Body of pancreas (tissue), 4 donors: Measurements from ENCODE around the gene RTN3.

Source experiments
- POLR2A ChIP-seq, 3 donors: fragments of 450-650 bp; IDR thresholded peaks; one replicate each; pipeline ENCODE4 v1.6.1; 2016; ENCODE audit warnings: antibody characterized with exemption in 3 of 3, mild to moderate bottlenecking in 2 of 3
- TF ChIP-seq, protein P1 (sequence below), 7 experiments: fragments of 450-650 bp in 4 of 7; fragments of 200-600 bp in 3 of 7; sonication (generic) in 3 of 7; IDR thresholded peaks; one replicate each; pipeline ENCODE4 v1.5.1; 2016 to 2019; ENCODE audit warnings: antibody characterized with exemption in 7 of 7

GRCh38 chr11:63804259-63804658, 123.0 kb downstream of the RTN3 start:
- TF ChIP-seq, protein P1, sequence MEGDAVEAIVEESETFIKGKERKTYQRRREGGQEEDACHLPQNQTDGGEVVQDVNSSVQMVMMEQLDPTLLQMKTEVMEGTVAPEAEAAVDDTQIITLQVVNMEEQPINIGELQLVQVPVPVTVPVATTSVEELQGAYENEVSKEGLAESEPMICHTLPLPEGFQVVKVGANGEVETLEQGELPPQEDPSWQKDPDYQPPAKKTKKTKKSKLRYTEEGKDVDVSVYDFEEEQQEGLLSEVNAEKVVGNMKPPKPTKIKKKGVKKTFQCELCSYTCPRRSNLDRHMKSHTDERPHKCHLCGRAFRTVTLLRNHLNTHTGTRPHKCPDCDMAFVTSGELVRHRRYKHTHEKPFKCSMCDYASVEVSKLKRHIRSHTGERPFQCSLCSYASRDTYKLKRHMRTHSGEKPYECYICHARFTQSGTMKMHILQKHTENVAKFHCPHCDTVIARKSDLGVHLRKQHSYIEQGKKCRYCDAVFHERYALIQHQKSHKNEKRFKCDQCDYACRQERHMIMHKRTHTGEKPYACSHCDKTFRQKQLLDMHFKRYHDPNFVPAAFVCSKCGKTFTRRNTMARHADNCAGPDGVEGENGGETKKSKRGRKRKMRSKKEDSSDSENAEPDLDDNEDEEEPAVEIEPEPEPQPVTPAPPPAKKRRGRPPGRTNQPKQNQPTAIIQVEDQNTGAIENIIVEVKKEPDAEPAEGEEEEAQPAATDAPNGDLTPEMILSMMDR (IDR thresholded peaks at IDR 0.05): no peak
- TF ChIP-seq POLR2A (IDR thresholded peaks at IDR 0.05): no peak
